ENCODE data around the gene HSPA4.

GRCh38 chr5:133079048-133079447 is 27.2 kb downstream of the HSPA4 start:
- TF ChIP-seq CTCF (optimal IDR thresholded peaks at IDR 0.05 in 1 of 3, IDR thresholded peaks at IDR 0.05 in 1 of 3, conservative IDR thresholded peaks at IDR 0.05 in 1 of 3; ENCODE audit: extremely low read depth in 1 of 3, insufficient read depth in 2 of 3, low read length in 3 of 3) (no peak), EZH2 (IDR thresholded peaks at IDR 0.05; ENCODE audit: low read length) (no peak)
